ENCODE data around the gene RPL14.
"Not testable (repeated sequence)": the region's sequence is repeated elsewhere in the genome, so short reads cannot be mapped to it uniquely, and the experiment has no call there.

The RPL14 gene

GRCh38 chr3:40456940-40457823, at the start of gene RPL14:
Gene RPL14, plus strand, starts transcription at chr3:40457339. Its CDS starts 133 bp downstream, at chr3:40457472.
- peak; percentile 90 for DNase-seq (ENCODE audit: low read depth)

GRCh38 chr3:40407611-40408010, 49.5 kb upstream of the RPL14 start:
- no peak for DNase-seq (ENCODE audit: low read depth)

GRCh38 chr3:40414270-40414669, 42.9 kb upstream of the RPL14 start:
- no peak for DNase-seq (ENCODE audit: low read depth)

- no peak for DNase-seq (ENCODE audit: low read depth)
These were observed 39.1 kb upstream of the RPL14 start for GRCh38 chr3:40417845-40418543.

GRCh38 chr3:40422861-40423260, 34.3 kb upstream of the RPL14 start:
- DNase-seq (ENCODE audit: low read depth), result no peak

- no peak for DNase-seq (ENCODE audit: low read depth)
These were observed 30.0 kb upstream of the RPL14 start for GRCh38 chr3:40427045-40427669.

GRCh38 chr3:40432793-40433192, 24.3 kb upstream of the RPL14 start:
- no peak for DNase-seq (ENCODE audit: low read depth)

- DNase-seq (ENCODE audit: low read depth), result no peak
These were observed 19.2 kb upstream of the RPL14 start for GRCh38 chr3:40437889-40438288.

GRCh38 chr3:40445062-40445461, 12.1 kb upstream of the RPL14 start:
- DNase-seq (ENCODE audit: low read depth), result no peak

GRCh38 chr3:40445880-40446279, 11.3 kb upstream of the RPL14 start:
- no peak for DNase-seq (ENCODE audit: low read depth)

GRCh38 chr3:40450438-40450837, 6.7 kb upstream of the RPL14 start:
- DNase-seq (ENCODE audit: low read depth), result no peak

GRCh38 chr3:40451551-40451950, 5.6 kb upstream of the RPL14 start:
- DNase-seq (ENCODE audit: low read depth), result no peak

- DNase-seq (ENCODE audit: low read depth), result no peak
These were observed 5.1 kb upstream of the RPL14 start for GRCh38 chr3:40452057-40452456.

GRCh38 chr3:40452562-40452875, 4.6 kb upstream of the RPL14 start:
- DNase-seq (ENCODE audit: low read depth), result no peak

- peak; percentile 92 for DNase-seq (ENCODE audit: low read depth)
These were observed 4.0 kb upstream of the RPL14 start for GRCh38 chr3:40452876-40453730.

- DNase-seq (ENCODE audit: low read depth), result no peak
These were observed 3.2 kb upstream of the RPL14 start for GRCh38 chr3:40453933-40454332.

- DNase-seq (ENCODE audit: low read depth), result no peak
These were observed 1.8 kb upstream of the RPL14 start for GRCh38 chr3:40455328-40455727.

- no peak for DNase-seq (ENCODE audit: low read depth)
These were observed 730 bp upstream of the RPL14 start for GRCh38 chr3:40456279-40456939.

GRCh38 chr3:40458473-40458872, 1.3 kb downstream of the RPL14 start:
- DNase-seq (ENCODE audit: low read depth), result no peak

- DNase-seq (ENCODE audit: low read depth), result peak; percentile 25
These were observed 3.3 kb downstream of the RPL14 start for GRCh38 chr3:40460481-40460880.

- DNase-seq (ENCODE audit: low read depth), result no peak
These were observed 4.0 kb downstream of the RPL14 start for GRCh38 chr3:40461161-40461560.

GRCh38 chr3:40462838-40463237, 5.7 kb downstream of the RPL14 start:
- DNase-seq (ENCODE audit: low read depth), result not testable (repeated sequence)
